ENCODE measurements around the gene RPS14.
"Not testable (repeated sequence)": the region's sequence is repeated elsewhere in the genome, so short reads cannot be mapped to it uniquely, and the experiment has no call there.

Gene RPS14

GRCh38 chr5:150443242-150444075, 6.1 kb downstream of the RPS14 start:
- no peak for DNase-seq

GRCh38 chr5:150442699-150443080, 6.8 kb downstream of the RPS14 start:
- DNase-seq: no peak

- no peak for DNase-seq
These were observed 7.5 kb downstream of the RPS14 start for GRCh38 chr5:150441813-150442698.

- DNase-seq: no peak
These were observed 8.4 kb downstream of the RPS14 start for GRCh38 chr5:150440948-150441812.

GRCh38 chr5:150438873-150439546, 10.5 kb downstream of the RPS14 start:
- no peak for DNase-seq

GRCh38 chr5:150436141-150436680, 13.3 kb downstream of the RPS14 start:
- peak; percentile 81 for DNase-seq

GRCh38 chr5:150434464-150434863, 15.1 kb downstream of the RPS14 start:
- no peak for DNase-seq

- no peak for DNase-seq
These were observed 18.0 kb downstream of the RPS14 start for GRCh38 chr5:150431574-150431973.

GRCh38 chr5:150431048-150431447, 18.5 kb downstream of the RPS14 start:
- no peak for DNase-seq

GRCh38 chr5:150429410-150429873, 20.1 kb downstream of the RPS14 start:
- DNase-seq: no peak

- DNase-seq: no peak
These were observed 20.6 kb downstream of the RPS14 start for GRCh38 chr5:150428978-150429377.

- DNase-seq: no peak
These were observed 21.2 kb downstream of the RPS14 start for GRCh38 chr5:150428106-150428876.

GRCh38 chr5:150426165-150426564, 23.4 kb downstream of the RPS14 start:
- DNase-seq: not testable (repeated sequence)

GRCh38 chr5:150422758-150423157, 26.8 kb downstream of the RPS14 start:
- no peak for DNase-seq

- no peak for DNase-seq
These were observed 27.5 kb downstream of the RPS14 start for GRCh38 chr5:150422075-150422474.

GRCh38 chr5:150419630-150420270, 29.8 kb downstream of the RPS14 start:
- DNase-seq: no peak

GRCh38 chr5:150413902-150414790, 35.4 kb downstream of the RPS14 start:
- DNase-seq: not testable (repeated sequence)

- no peak for DNase-seq
These were observed 36.2 kb downstream of the RPS14 start for GRCh38 chr5:150413176-150413901.
